GM12874 (cell line): Measurements from ENCODE around the gene SLC22A23.

Experiments used
- CTCF ChIP-seq: IDR thresholded peaks from 2 replicates; pipeline ENCODE4 v1.5.1; 2011; ENCODE audit warnings: low read depth, mild to moderate bottlenecking, control low read depth, low read length, moderate library complexity; ENCODE audit not compliant: insufficient read depth

The SLC22A23 gene

GRCh38 chr6:3309391-3310050, 147.3 kb downstream of the SLC22A23 start:
- TF ChIP-seq CTCF = no peak

GRCh38 chr6:3308106-3308505, 148.7 kb downstream of the SLC22A23 start:
- TF ChIP-seq CTCF = no peak

- TF ChIP-seq CTCF = no peak
These were observed 149.4 kb downstream of the SLC22A23 start for GRCh38 chr6:3307436-3307835.

- no peak for TF ChIP-seq CTCF
These were observed 150.0 kb downstream of the SLC22A23 start for GRCh38 chr6:3306848-3307247.

GRCh38 chr6:3305831-3306230, 151.0 kb downstream of the SLC22A23 start:
- TF ChIP-seq CTCF = no peak

DNA sequence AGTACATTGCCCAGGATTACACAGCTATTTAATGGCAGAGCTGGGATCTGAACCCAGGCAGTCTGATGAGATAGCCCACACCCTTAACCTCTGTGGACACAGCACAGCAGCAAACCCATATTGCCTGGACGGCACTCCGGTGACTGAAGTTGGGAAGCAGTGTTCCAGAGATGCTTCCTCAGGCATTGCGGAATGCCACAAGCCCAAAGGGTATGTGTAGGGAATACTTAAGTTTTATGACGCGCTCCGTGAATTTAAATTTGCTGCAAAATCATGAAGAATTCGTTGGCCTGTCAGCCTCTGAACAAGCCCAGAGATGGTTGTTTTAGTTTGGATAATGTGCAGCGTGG, 151.7 kb downstream of the SLC22A23 start:
- TF ChIP-seq CTCF = no peak

- TF ChIP-seq CTCF = no peak
These were observed 152.2 kb downstream of the SLC22A23 start for GRCh38 chr6:3304500-3305215.
